ENCODE results near the gene TMEM240.
"Not testable (repeated sequence)": the region's sequence is repeated elsewhere in the genome, so short reads cannot be mapped to it uniquely, and the experiment has no call there.

- TF ChIP-seq, protein P1, sequence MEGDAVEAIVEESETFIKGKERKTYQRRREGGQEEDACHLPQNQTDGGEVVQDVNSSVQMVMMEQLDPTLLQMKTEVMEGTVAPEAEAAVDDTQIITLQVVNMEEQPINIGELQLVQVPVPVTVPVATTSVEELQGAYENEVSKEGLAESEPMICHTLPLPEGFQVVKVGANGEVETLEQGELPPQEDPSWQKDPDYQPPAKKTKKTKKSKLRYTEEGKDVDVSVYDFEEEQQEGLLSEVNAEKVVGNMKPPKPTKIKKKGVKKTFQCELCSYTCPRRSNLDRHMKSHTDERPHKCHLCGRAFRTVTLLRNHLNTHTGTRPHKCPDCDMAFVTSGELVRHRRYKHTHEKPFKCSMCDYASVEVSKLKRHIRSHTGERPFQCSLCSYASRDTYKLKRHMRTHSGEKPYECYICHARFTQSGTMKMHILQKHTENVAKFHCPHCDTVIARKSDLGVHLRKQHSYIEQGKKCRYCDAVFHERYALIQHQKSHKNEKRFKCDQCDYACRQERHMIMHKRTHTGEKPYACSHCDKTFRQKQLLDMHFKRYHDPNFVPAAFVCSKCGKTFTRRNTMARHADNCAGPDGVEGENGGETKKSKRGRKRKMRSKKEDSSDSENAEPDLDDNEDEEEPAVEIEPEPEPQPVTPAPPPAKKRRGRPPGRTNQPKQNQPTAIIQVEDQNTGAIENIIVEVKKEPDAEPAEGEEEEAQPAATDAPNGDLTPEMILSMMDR (IDR thresholded peaks at IDR 0.05): not testable (repeated sequence)
- TF ChIP-seq SMAD4 (CRISPR knock-in tag; IDR thresholded peaks at IDR 0.05); IRF2 (CRISPR knock-in tag; IDR thresholded peaks at IDR 0.05; ENCODE audit: borderline replicate concordance, low read depth): not testable (repeated sequence)
- TF ChIP-seq, protein P2, sequence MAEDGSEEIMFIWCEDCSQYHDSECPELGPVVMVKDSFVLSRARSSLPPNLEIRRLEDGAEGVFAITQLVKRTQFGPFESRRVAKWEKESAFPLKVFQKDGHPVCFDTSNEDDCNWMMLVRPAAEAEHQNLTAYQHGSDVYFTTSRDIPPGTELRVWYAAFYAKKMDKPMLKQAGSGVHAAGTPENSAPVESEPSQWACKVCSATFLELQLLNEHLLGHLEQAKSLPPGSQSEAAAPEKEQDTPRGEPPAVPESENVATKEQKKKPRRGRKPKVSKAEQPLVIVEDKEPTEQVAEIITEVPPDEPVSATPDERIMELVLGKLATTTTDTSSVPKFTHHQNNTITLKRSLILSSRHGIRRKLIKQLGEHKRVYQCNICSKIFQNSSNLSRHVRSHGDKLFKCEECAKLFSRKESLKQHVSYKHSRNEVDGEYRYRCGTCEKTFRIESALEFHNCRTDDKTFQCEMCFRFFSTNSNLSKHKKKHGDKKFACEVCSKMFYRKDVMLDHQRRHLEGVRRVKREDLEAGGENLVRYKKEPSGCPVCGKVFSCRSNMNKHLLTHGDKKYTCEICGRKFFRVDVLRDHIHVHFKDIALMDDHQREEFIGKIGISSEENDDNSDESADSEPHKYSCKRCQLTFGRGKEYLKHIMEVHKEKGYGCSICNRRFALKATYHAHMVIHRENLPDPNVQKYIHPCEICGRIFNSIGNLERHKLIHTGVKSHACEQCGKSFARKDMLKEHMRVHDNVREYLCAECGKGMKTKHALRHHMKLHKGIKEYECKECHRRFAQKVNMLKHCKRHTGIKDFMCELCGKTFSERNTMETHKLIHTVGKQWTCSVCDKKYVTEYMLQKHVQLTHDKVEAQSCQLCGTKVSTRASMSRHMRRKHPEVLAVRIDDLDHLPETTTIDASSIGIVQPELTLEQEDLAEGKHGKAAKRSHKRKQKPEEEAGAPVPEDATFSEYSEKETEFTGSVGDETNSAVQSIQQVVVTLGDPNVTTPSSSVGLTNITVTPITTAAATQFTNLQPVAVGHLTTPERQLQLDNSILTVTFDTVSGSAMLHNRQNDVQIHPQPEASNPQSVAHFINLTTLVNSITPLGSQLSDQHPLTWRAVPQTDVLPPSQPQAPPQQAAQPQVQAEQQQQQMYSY (CRISPR knock-in tag; IDR thresholded peaks at IDR 0.05): not testable (repeated sequence)
- TF ChIP-seq, protein P3, sequence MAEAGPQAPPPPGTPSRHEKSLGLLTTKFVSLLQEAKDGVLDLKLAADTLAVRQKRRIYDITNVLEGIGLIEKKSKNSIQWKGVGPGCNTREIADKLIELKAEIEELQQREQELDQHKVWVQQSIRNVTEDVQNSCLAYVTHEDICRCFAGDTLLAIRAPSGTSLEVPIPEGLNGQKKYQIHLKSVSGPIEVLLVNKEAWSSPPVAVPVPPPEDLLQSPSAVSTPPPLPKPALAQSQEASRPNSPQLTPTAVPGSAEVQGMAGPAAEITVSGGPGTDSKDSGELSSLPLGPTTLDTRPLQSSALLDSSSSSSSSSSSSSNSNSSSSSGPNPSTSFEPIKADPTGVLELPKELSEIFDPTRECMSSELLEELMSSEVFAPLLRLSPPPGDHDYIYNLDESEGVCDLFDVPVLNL (CRISPR knock-in tag; IDR thresholded peaks at IDR 0.05; ENCODE audit: borderline replicate concordance, low read depth): not testable (repeated sequence)
Measured at GRCh38 chr1:1522536-1522935, 17.9 kb downstream of the TMEM240 start.
